GM12878 (cell line): ENCODE results near the gene CYTH3.

Experiments used
- BHLHE40 ChIP-seq, 2 experiments: fragments of 450-650 bp in 1 of 2; IDR thresholded peaks; 2 replicates each; pipeline ENCODE4 v1.6.1; 2011 to 2017; ENCODE audit warnings: low read depth in 2 of 2, borderline replicate concordance in 1 of 2, improper control_type of control experiment in 1 of 2, low read length in 1 of 2, mild to moderate bottlenecking in 1 of 2
- NFXL1 ChIP-seq: fragments of 450-650 bp; IDR thresholded peaks from 2 replicates; pipeline ENCODE4 v1.6.1; 2017; ENCODE audit warnings: antibody characterized with exemption, mild to moderate bottlenecking, borderline replicate concordance
- POLR2A ChIP-seq: IDR thresholded peaks from 2 replicates; pipeline ENCODE4 v1.6.1; 2011; ENCODE audit warnings: low read depth, mild to moderate bottlenecking, low read length
- POLR2AphosphoS5 ChIP-seq: IDR thresholded peaks from 2 replicates; pipeline ENCODE4 v1.6.1; 2011; ENCODE audit warnings: mild to moderate bottlenecking, low read length, inconsistent platforms
- RB1 ChIP-seq: fragments of 450-650 bp; formaldehyde crosslinking; IDR thresholded peaks from 2 replicates; pipeline ENCODE4 v1.6.1; 2017; ENCODE audit warnings: mild to moderate bottlenecking, borderline replicate concordance
- SIN3A ChIP-seq: IDR thresholded peaks from 2 replicates; pipeline ENCODE4 v1.6.1; 2012; ENCODE audit warnings: low read depth, low read length, improper control_type of control experiment
- SP1 ChIP-seq: IDR thresholded peaks from one replicate; pipeline ENCODE4 v1.6.1; 2011; ENCODE audit warnings: low read depth, low read length
- ZNF24 ChIP-seq: fragments of 450-650 bp; IDR thresholded peaks from 2 replicates; pipeline ENCODE4 v1.6.1; 2017; ENCODE audit warnings: antibody characterized with exemption, mild to moderate bottlenecking
- TF ChIP-seq, protein P1 (sequence below), 3 experiments: IDR thresholded peaks in 2 of 3; conservative IDR thresholded peaks in 1 of 3; 2 replicates each; pipeline ENCODE4 v1.5.1; 2011; ENCODE audit warnings: low read depth in 3 of 3, low read length in 3 of 3, mild to moderate bottlenecking in 3 of 3, control low read depth in 2 of 3, moderate library complexity in 2 of 3, inconsistent platforms in 1 of 3, mixed read lengths in 1 of 3; ENCODE audit not compliant: control insufficient read depth in 2 of 3, insufficient read depth in 1 of 3; ENCODE audit errors: extremely low read depth in 1 of 3
- TF ChIP-seq, protein P2 (sequence below): fragments of 450-650 bp; formaldehyde crosslinking; IDR thresholded peaks from 2 replicates; pipeline ENCODE4 v1.4.0; 2020; ENCODE audit warnings: mild to moderate bottlenecking, moderate library complexity

DNA sequence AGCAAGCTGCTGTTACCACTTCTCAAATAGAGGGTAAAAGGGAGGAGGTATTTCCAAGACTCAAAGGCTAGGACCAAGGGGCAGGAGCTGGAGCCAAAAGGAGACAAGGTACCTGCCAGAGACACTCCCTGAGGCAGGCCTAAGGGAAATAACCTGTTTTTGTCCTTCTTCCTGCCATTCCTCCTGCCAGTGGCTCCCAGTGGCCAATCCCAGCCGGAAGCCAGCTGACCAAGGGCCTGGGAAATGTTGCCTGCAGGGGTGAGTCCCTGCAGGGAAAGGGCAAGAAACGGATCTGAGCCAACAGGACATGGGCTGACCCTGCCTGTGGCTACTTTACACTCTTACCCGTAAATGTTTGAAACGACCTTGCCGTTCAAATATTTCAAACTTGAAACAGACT lies 3.5 kb downstream of the CYTH3 start:
- TF ChIP-seq BHLHE40 (IDR thresholded peaks at IDR 0.05; ENCODE audit: borderline replicate concordance in 1 of 2, low read depth in 2 of 2, low read length in 1 of 2) (no peak), RB1 (no peak), POLR2AphosphoS5 (no peak), ZNF24 (no peak), SP1 (no peak), POLR2A (no peak), NFXL1 (no peak), SIN3A (no peak)
- TF ChIP-seq, protein P1, sequence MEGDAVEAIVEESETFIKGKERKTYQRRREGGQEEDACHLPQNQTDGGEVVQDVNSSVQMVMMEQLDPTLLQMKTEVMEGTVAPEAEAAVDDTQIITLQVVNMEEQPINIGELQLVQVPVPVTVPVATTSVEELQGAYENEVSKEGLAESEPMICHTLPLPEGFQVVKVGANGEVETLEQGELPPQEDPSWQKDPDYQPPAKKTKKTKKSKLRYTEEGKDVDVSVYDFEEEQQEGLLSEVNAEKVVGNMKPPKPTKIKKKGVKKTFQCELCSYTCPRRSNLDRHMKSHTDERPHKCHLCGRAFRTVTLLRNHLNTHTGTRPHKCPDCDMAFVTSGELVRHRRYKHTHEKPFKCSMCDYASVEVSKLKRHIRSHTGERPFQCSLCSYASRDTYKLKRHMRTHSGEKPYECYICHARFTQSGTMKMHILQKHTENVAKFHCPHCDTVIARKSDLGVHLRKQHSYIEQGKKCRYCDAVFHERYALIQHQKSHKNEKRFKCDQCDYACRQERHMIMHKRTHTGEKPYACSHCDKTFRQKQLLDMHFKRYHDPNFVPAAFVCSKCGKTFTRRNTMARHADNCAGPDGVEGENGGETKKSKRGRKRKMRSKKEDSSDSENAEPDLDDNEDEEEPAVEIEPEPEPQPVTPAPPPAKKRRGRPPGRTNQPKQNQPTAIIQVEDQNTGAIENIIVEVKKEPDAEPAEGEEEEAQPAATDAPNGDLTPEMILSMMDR (IDR thresholded peaks at IDR 0.05 in 2 of 3, conservative IDR thresholded peaks at IDR 0.05 in 1 of 3; ENCODE audit: control insufficient read depth in 2 of 3, extremely low read depth in 1 of 3, insufficient read depth in 1 of 3, low read depth in 3 of 3, low read length in 3 of 3), result no peak
- TF ChIP-seq, protein P2, sequence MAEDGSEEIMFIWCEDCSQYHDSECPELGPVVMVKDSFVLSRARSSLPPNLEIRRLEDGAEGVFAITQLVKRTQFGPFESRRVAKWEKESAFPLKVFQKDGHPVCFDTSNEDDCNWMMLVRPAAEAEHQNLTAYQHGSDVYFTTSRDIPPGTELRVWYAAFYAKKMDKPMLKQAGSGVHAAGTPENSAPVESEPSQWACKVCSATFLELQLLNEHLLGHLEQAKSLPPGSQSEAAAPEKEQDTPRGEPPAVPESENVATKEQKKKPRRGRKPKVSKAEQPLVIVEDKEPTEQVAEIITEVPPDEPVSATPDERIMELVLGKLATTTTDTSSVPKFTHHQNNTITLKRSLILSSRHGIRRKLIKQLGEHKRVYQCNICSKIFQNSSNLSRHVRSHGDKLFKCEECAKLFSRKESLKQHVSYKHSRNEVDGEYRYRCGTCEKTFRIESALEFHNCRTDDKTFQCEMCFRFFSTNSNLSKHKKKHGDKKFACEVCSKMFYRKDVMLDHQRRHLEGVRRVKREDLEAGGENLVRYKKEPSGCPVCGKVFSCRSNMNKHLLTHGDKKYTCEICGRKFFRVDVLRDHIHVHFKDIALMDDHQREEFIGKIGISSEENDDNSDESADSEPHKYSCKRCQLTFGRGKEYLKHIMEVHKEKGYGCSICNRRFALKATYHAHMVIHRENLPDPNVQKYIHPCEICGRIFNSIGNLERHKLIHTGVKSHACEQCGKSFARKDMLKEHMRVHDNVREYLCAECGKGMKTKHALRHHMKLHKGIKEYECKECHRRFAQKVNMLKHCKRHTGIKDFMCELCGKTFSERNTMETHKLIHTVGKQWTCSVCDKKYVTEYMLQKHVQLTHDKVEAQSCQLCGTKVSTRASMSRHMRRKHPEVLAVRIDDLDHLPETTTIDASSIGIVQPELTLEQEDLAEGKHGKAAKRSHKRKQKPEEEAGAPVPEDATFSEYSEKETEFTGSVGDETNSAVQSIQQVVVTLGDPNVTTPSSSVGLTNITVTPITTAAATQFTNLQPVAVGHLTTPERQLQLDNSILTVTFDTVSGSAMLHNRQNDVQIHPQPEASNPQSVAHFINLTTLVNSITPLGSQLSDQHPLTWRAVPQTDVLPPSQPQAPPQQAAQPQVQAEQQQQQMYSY, result no peak
